OCI-LY1 (cell line): Measurements from ENCODE around the gene TACSTD2.

Source experiments
- H2AFZ ChIP-seq: fragments of 200-600 bp; sonication (generic), shearing (Covaris generic); 2 replicates; pipeline ENCODE4 v1.6.0; 2014; ENCODE audit warnings: antibody characterized with exemption, mild to moderate bottlenecking, low read length
- H3F3A ChIP-seq: fragments of 200-600 bp; sonication (generic), shearing (Covaris generic); 2 replicates; pipeline ENCODE4 v1.6.0; 2014; ENCODE audit warnings: mild to moderate bottlenecking, antibody characterized with exemption, low read length, moderate library complexity; ENCODE audit not compliant: insufficient read depth
- H3K27ac ChIP-seq: fragments of 200-600 bp; sonication (generic); 2 replicates; pipeline ENCODE4 v1.5.1; 2014; ENCODE audit warnings: low read length, mixed run types, mild to moderate bottlenecking, low read depth; ENCODE audit not compliant: poor library complexity, severe bottlenecking
- H3K27me3 ChIP-seq: fragments of 200-600 bp; sonication (generic); 2 replicates; pipeline ENCODE4 v1.6.0; 2014; ENCODE audit warnings: antibody characterized with exemption, mild to moderate bottlenecking, low read length, moderate library complexity; ENCODE audit not compliant: insufficient read depth
- H3K36me3 ChIP-seq: fragments of 200-600 bp; sonication (generic); 2 replicates; pipeline ENCODE4 v1.6.1; 2014; ENCODE audit warnings: mild to moderate bottlenecking, antibody characterized with exemption, low read length, moderate library complexity, mixed read lengths; ENCODE audit not compliant: insufficient read depth
- H3K4me1 ChIP-seq: fragments of 200-600 bp; sonication (generic); 2 replicates; pipeline ENCODE4 v1.5.1; 2014; ENCODE audit warnings: mild to moderate bottlenecking, low read length, moderate library complexity; ENCODE audit not compliant: insufficient read depth, severe bottlenecking
- H3K4me2 ChIP-seq: fragments of 200-600 bp; sonication (generic), shearing (Covaris generic); 2 replicates; pipeline ENCODE4 v1.6.1; 2014; ENCODE audit warnings: low read length
- H3K4me3 ChIP-seq: fragments of 200-600 bp; sonication (generic); 2 replicates; pipeline ENCODE4 v1.5.1; 2014; ENCODE audit warnings: low read length, low read depth, mild to moderate bottlenecking, mixed read lengths; ENCODE audit not compliant: poor library complexity, severe bottlenecking
- H3K79me2 ChIP-seq: fragments of 200-600 bp; shearing (Covaris generic); 2 replicates; pipeline ENCODE4 v1.6.1; 2016; ENCODE audit warnings: mixed run types, low read length, mixed read lengths; ENCODE audit not compliant: insufficient read depth
- H3K9ac ChIP-seq: fragments of 200-600 bp; sonication (generic), shearing (Covaris generic); 2 replicates; pipeline ENCODE4 v1.6.1; 2014; ENCODE audit warnings: mild to moderate bottlenecking, low read length, mixed read lengths
- H3K9me2 ChIP-seq: fragments of 200-600 bp; sonication (generic), shearing (Covaris generic); 2 replicates; pipeline ENCODE4 v1.6.1; 2014; ENCODE audit warnings: low read depth, mild to moderate bottlenecking, low read length, mixed read lengths
- H3K9me3 ChIP-seq: fragments of 200-600 bp; shearing (Covaris generic); 2 replicates; pipeline ENCODE4 v1.6.1; 2014; ENCODE audit warnings: low read length, mixed read lengths
- H4K20me1 ChIP-seq: fragments of 200-600 bp; sonication (generic), shearing (Covaris generic); 2 replicates; pipeline ENCODE4 v1.6.0; 2016; ENCODE audit warnings: mild to moderate bottlenecking, low read length; ENCODE audit not compliant: insufficient read depth
- CTCF ChIP-seq: fragments of 200-600 bp; sonication (generic), shearing (Covaris generic); IDR thresholded peaks from 2 replicates; pipeline ENCODE4 v1.5.1; 2017; ENCODE audit warnings: mild to moderate bottlenecking, antibody characterized with exemption, low read length, moderate library complexity, mixed read lengths
- EZH2 ChIP-seq: fragments of 200-600 bp; sonication (generic), shearing (Covaris generic); IDR thresholded peaks from 2 replicates; pipeline ENCODE4 v1.8.0; 2017; ENCODE audit warnings: borderline replicate concordance, mixed run types, mild to moderate bottlenecking, antibody characterized with exemption, low read length, moderate library complexity, mixed read lengths

TACSTD2 gene

DNA sequence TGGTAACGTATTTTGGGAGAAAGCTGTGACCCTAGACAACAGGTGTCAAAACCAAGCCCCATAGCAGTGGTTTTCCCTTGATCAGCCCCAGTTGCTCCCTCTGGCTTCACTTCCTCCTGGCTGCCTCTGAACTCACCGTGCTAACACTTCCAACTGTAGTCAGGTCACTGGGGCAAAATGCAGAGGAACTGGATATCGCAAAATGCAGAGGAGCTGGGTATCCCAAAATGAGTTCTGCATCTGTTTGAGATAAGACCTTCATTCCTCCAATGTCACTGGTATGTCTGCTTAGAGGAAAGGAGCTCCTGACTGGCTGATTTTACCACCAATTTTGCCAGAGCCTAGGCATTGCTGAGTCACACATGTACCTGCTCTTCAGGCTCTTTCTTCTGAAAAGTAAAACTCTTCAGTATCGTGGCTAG is 19.6 kb upstream of the TACSTD2 start:
- no peaks in the 10 kb centered on the region for H3F3A ChIP-seq
- 0 out of 2 replicates have a peak, but pooled peaks cover 5% of the 10 kb centered on the region for H3K27me3 ChIP-seq
- no peak overlapping the region for H3K4me2 ChIP-seq
- H3K27ac ChIP-seq = no peak overlapping the region
- H2AFZ ChIP-seq = no peak overlapping the region
- no peaks in the 10 kb centered on the region for H4K20me1 ChIP-seq
- H3K4me1 ChIP-seq = no peaks in the 10 kb centered on the region
- H3K79me2 ChIP-seq = no peaks in the 10 kb centered on the region
- H3K9me2 ChIP-seq = no peaks in the 10 kb centered on the region
- H3K4me3 ChIP-seq = no peak overlapping the region
- H3K36me3 ChIP-seq = no peaks in the 10 kb centered on the region
- no peak overlapping the region for H3K9ac ChIP-seq
- H3K9me3 ChIP-seq = no peaks in the 10 kb centered on the region
- TF ChIP-seq CTCF = no peak
- TF ChIP-seq EZH2 = no peak

GRCh38 chr1:58594546-58594945 is 17.5 kb upstream of the TACSTD2 start:
- no peaks in the 10 kb centered on the region for H3K9me3 ChIP-seq
- 0 out of 2 replicates have a peak, but pooled peaks cover 5% of the 10 kb centered on the region for H3K27me3 ChIP-seq
- no peaks in the 10 kb centered on the region for H3F3A ChIP-seq
- H3K9ac ChIP-seq = no peak overlapping the region
- no peak overlapping the region for H3K4me2 ChIP-seq
- H4K20me1 ChIP-seq = no peaks in the 10 kb centered on the region
- H3K4me3 ChIP-seq = no peak overlapping the region
- H3K4me1 ChIP-seq = no peaks in the 10 kb centered on the region
- no peak for TF ChIP-seq CTCF
- TF ChIP-seq EZH2 = no peak
- H3K36me3 ChIP-seq = no peaks in the 10 kb centered on the region
- no peak overlapping the region for H3K27ac ChIP-seq
- no peak overlapping the region for H2AFZ ChIP-seq
- H3K9me2 ChIP-seq = no peaks in the 10 kb centered on the region
- H3K79me2 ChIP-seq = no peaks in the 10 kb centered on the region

GRCh38 chr1:58592522-58593134 is 15.6 kb upstream of the TACSTD2 start:
- TF ChIP-seq CTCF = no peak
- no peak for TF ChIP-seq EZH2
- no peak overlapping the region for H2AFZ ChIP-seq
- no peaks in the 10 kb centered on the region for H3K79me2 ChIP-seq
- no peaks in the 10 kb centered on the region for H3K4me1 ChIP-seq
- H3K4me2 ChIP-seq = no peak overlapping the region
- H3K36me3 ChIP-seq = no peaks in the 10 kb centered on the region
- no peaks in the 10 kb centered on the region for H4K20me1 ChIP-seq
- no peaks in the 10 kb centered on the region for H3K9me3 ChIP-seq
- no peak overlapping the region for H3K4me3 ChIP-seq
- H3F3A ChIP-seq = no peaks in the 10 kb centered on the region
- H3K27ac ChIP-seq = no peak overlapping the region
- H3K27me3 ChIP-seq = 0 out of 2 replicates have a peak, but pooled peaks cover 5% of the 10 kb centered on the region
- no peak overlapping the region for H3K9ac ChIP-seq
- H3K9me2 ChIP-seq = no peaks in the 10 kb centered on the region
